Body of pancreas (tissue), 4 donors: ENCODE measurements around the gene KDM4B.

Source experiments
- POLR2A ChIP-seq, 3 donors: fragments of 450-650 bp; IDR thresholded peaks; one replicate each; pipeline ENCODE4 v1.6.1; 2016; ENCODE audit warnings: antibody characterized with exemption in 3 of 3, mild to moderate bottlenecking in 2 of 3
- TF ChIP-seq, protein P1 (sequence below), 7 experiments: fragments of 450-650 bp in 4 of 7; fragments of 200-600 bp in 3 of 7; sonication (generic) in 3 of 7; IDR thresholded peaks; one replicate each; pipeline ENCODE4 v1.5.1; 2016 to 2019; ENCODE audit warnings: antibody characterized with exemption in 7 of 7

- TF ChIP-seq, protein P1, sequence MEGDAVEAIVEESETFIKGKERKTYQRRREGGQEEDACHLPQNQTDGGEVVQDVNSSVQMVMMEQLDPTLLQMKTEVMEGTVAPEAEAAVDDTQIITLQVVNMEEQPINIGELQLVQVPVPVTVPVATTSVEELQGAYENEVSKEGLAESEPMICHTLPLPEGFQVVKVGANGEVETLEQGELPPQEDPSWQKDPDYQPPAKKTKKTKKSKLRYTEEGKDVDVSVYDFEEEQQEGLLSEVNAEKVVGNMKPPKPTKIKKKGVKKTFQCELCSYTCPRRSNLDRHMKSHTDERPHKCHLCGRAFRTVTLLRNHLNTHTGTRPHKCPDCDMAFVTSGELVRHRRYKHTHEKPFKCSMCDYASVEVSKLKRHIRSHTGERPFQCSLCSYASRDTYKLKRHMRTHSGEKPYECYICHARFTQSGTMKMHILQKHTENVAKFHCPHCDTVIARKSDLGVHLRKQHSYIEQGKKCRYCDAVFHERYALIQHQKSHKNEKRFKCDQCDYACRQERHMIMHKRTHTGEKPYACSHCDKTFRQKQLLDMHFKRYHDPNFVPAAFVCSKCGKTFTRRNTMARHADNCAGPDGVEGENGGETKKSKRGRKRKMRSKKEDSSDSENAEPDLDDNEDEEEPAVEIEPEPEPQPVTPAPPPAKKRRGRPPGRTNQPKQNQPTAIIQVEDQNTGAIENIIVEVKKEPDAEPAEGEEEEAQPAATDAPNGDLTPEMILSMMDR (IDR thresholded peaks at IDR 0.05): no peak
- TF ChIP-seq POLR2A (IDR thresholded peaks at IDR 0.05): no peak
Measured at GRCh38 chr19:5035793-5036697, 67.1 kb downstream of the KDM4B start.
